ENCODE results near the gene ARV1.

ARV1 gene

DNA sequence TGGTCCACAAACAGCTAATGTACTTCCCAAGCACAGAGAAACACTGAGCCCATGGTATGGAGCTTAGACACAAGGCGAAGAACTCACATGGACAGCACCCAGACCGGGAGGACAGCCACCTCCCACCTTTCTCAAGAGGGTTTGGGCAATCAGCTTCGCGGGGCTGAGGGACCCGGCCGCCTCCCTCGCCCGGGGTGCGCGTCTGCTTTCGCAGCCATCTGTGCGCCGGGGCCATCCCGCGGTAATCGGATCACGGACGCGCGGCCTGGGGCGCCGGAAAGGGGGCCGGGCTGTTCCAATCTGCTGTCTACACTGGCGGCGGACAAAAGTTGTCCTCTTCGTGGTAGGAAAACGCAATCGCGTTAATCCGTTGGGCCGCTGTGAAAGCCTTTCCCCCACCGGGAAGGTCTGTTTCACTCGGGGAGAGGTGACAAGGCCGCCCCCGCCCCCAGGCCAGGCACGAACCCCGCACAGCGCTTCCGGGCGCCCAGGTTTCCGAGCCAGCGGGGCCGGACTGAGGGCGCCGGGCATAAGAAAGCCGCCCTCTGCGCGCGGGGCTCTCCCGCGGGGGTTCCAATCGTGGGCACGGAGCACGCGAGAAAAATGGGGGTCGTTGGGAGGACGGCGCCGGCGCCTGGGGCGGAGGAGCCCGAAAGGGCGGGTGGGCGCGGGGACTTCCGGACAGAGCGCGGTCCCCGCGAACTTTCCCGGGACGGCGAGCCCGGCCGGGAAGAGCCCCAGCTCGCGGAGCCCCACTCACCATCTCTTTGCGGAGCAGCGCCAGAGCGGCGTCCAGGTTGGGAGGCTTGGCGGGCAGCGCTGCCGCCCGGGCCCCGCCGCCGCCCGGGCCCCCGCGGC lies 60.5 kb downstream of the ARV1 start:
- peak overlapping the region; percentile 20; the same call in 1 of the 2 replicates for H2AFZ ChIP-seq (ENCODE audit: low read length)
- H3K79me2 ChIP-seq (ENCODE audit: insufficient read depth, low read length), result no peaks in the 10 kb centered on the region
- H3K9ac ChIP-seq (ENCODE audit: low read depth, low read length, poor library complexity, severe bottlenecking), result no peak overlapping the region
- TF ChIP-seq EZH2phosphoT487 (IDR thresholded peaks at IDR 0.05; ENCODE audit: borderline replicate concordance), result no peak
- TF ChIP-seq, protein P1, sequence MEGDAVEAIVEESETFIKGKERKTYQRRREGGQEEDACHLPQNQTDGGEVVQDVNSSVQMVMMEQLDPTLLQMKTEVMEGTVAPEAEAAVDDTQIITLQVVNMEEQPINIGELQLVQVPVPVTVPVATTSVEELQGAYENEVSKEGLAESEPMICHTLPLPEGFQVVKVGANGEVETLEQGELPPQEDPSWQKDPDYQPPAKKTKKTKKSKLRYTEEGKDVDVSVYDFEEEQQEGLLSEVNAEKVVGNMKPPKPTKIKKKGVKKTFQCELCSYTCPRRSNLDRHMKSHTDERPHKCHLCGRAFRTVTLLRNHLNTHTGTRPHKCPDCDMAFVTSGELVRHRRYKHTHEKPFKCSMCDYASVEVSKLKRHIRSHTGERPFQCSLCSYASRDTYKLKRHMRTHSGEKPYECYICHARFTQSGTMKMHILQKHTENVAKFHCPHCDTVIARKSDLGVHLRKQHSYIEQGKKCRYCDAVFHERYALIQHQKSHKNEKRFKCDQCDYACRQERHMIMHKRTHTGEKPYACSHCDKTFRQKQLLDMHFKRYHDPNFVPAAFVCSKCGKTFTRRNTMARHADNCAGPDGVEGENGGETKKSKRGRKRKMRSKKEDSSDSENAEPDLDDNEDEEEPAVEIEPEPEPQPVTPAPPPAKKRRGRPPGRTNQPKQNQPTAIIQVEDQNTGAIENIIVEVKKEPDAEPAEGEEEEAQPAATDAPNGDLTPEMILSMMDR (conservative IDR thresholded peaks at IDR 0.05; ENCODE audit: low read length), result no peak
- no peaks in the 10 kb centered on the region for H4K20me1 ChIP-seq (ENCODE audit: insufficient read depth, low read length, poor library complexity, severe bottlenecking)
- H3K27me3 ChIP-seq (ENCODE audit: insufficient read depth, low read length, poor library complexity, severe bottlenecking), result no peaks in the 10 kb centered on the region
- peak overlapping the region; percentile 46 for H3K4me2 ChIP-seq (ENCODE audit: low read depth, low read length, poor library complexity, severe bottlenecking)
- no peaks in the 10 kb centered on the region for H3K9me3 ChIP-seq (ENCODE audit: insufficient read depth, low read depth, low read length)
- H3K9me2 ChIP-seq (replicated peaks; ENCODE audit: low read depth, low read length), result no peaks in the 10 kb centered on the region
- no peaks in the 10 kb centered on the region for H3F3A ChIP-seq (ENCODE audit: low read depth)
- peak overlapping the region; percentile 59 for H3K4me3 ChIP-seq (ENCODE audit: low read length, poor library complexity, severe bottlenecking)
- no peaks in the 10 kb centered on the region for H3K36me3 ChIP-seq (ENCODE audit: insufficient read depth, low read length)
- H3K4me1 ChIP-seq (ENCODE audit: insufficient read depth, low read length, poor library complexity, severe bottlenecking), result peaks cover 23% of the 10 kb centered on the region

DNA sequence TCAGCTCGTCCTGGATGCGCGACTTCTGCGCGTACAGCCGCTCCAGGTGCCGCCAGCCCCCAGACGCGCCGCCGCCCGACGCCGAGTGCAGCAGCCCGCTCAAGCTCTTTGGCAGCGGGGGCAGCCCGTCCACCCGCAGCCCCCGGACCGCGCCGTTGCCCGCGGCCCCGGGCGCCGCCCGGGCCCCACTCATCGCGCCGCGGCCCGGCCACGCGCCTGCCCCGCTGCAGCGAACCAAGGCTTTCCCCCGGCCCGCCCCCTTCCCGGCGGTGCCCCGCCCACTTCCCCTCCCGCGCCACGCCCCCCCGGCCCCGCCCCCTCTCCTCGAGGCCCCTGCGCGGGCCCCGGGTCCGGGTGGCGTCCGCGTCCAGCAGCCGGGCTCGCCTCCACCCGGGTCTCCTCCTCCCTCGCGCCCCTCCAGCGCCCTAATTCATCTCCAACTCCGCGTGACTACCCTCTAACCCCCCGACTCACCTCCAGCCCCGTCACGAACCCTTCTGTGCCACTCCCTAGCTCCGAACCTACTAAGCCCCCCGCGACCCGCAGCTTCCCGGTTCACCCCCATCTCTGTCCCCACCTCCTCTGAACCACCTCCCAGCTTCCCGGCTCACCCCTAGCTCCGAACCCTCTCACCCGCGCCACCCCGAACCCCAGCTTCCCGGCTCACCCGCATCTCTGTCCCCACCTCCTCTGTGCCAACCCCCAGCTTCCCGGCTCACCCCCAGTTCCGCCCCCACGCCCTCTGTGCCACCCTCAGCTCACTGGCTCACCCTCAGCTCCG lies 61.3 kb downstream of the ARV1 start, which contains the start of gene FAM89A:
Gene FAM89A, minus strand, starts transcription at position 236 of the 781 bp plus-strand sequence. Its CDS starts 43 bp downstream, at position 193.
- H3K4me3 ChIP-seq (ENCODE audit: low read length, poor library complexity, severe bottlenecking), result peak within 1 kb of the TSS; percentile 59
- H3K9me3 ChIP-seq (ENCODE audit: insufficient read depth, low read depth, low read length), result no peaks in the 10 kb centered on the region
- peaks cover 23% of the 10 kb centered on the region for H3K4me1 ChIP-seq (ENCODE audit: insufficient read depth, low read length, poor library complexity, severe bottlenecking)
- no peaks in the 10 kb centered on the region for H3K9me2 ChIP-seq (replicated peaks; ENCODE audit: low read depth, low read length)
- H3K36me3 ChIP-seq (ENCODE audit: insufficient read depth, low read length), result no peaks in the 10 kb centered on the region
- H3K27me3 ChIP-seq (ENCODE audit: insufficient read depth, low read length, poor library complexity, severe bottlenecking), result no peaks in the 10 kb centered on the region
- no peaks in the 10 kb centered on the region for H4K20me1 ChIP-seq (ENCODE audit: insufficient read depth, low read length, poor library complexity, severe bottlenecking)
- peak within 1 kb of the TSS; percentile 71; the same call in 1 of the 2 replicates for H2AFZ ChIP-seq (ENCODE audit: low read length)
- no peaks in the 10 kb centered on the region for H3F3A ChIP-seq (ENCODE audit: low read depth)
- peak within 1 kb of the TSS; percentile 66 for H3K4me2 ChIP-seq (ENCODE audit: low read depth, low read length, poor library complexity, severe bottlenecking)
- no peaks in the 10 kb centered on the region for H3K79me2 ChIP-seq (ENCODE audit: insufficient read depth, low read length)
- TF ChIP-seq, protein P1 (conservative IDR thresholded peaks at IDR 0.05; ENCODE audit: low read length), result no peak
- no peak for TF ChIP-seq EZH2phosphoT487 (IDR thresholded peaks at IDR 0.05; ENCODE audit: borderline replicate concordance)
- no peak within 1 kb of the TSS for H3K9ac ChIP-seq (ENCODE audit: low read depth, low read length, poor library complexity, severe bottlenecking)

DNA sequence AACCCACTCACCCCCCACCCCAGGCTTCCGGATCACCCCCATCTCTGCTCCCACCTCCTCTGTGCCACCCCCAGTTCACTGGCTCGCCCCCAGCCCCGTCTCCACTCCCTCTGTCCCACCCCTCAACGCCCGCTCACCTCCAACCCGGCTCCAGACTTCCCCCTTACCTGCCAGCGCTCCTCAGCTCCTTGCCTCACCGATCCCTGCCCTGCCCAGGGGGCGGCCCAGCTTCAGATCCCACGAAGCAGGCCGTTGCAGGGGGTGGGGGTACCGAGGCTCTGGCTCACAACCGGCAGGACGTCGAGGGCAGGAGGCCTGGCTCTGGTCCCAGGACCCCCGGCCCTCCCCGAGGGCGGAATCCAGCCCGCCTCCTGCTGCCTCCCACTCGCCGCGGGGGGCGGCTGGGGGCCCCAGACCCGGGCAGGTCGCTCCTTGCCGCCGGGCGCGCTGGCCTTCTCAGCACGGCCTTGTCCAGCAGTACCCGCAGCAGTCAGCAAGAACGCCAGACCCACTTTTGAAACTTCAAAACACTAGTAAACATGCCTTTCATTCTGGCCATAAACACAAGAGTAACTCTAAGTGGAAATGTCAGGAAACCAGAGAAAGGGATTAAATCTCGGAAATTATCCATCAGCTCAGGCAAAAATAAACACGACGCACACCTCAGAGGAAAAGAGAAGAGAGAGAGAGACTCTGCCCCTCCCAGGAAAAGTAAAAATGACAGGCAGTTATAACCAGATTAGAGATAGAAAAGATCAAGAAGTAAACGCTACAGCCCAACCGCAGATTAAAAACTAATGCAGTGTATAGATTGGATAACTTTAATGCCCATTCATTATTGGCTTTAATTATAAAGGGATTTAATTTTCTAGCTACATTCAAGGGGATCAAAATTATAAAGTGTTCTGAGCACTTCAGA lies 62.2 kb downstream of the ARV1 start:
- Histone ChIP-seq H3K27me3 (ENCODE audit: insufficient read depth, low read length, poor library complexity, severe bottlenecking) (no peaks in the 10 kb centered on the region), H4K20me1 (ENCODE audit: insufficient read depth, low read length, poor library complexity, severe bottlenecking) (no peaks in the 10 kb centered on the region), H3K9me3 (ENCODE audit: insufficient read depth, low read depth, low read length) (no peaks in the 10 kb centered on the region), H3F3A (ENCODE audit: low read depth) (no peaks in the 10 kb centered on the region), H3K9ac (ENCODE audit: low read depth, low read length, poor library complexity, severe bottlenecking) (no peak overlapping the region), H3K4me1 (ENCODE audit: insufficient read depth, low read length, poor library complexity, severe bottlenecking) (peaks cover 17% of the 10 kb centered on the region), H2AFZ (ENCODE audit: low read length) (peak overlapping the region; percentile 71; the same call in 1 of the 2 replicates), H3K9me2 (replicated peaks; ENCODE audit: low read depth, low read length) (no peaks in the 10 kb centered on the region), H3K4me2 (ENCODE audit: low read depth, low read length, poor library complexity, severe bottlenecking) (peak overlapping the region; percentile 66), H3K79me2 (ENCODE audit: insufficient read depth, low read length) (no peaks in the 10 kb centered on the region), H3K4me3 (ENCODE audit: low read length, poor library complexity, severe bottlenecking) (peak overlapping the region; percentile 58), H3K36me3 (ENCODE audit: insufficient read depth, low read length) (no peaks in the 10 kb centered on the region)
- TF ChIP-seq EZH2phosphoT487 (IDR thresholded peaks at IDR 0.05; ENCODE audit: borderline replicate concordance), result no peak
- TF ChIP-seq, protein P1 (conservative IDR thresholded peaks at IDR 0.05; ENCODE audit: low read length), result no peak

All from Loucy (cell line).